ENCODE results near the gene LZTR1. TPM values are rescaled to one million over a fixed set of nuclear protein-coding genes. Genes with fewer than 3 reads are reported as not detected.

Gene LZTR1
- total and polyA plus RNA-seq, 2 of the 8 experiments (the other 6 are each of a cell fraction or from before 2014, with no cell fraction given), result 22.3 to 31.0 TPM

DNA sequence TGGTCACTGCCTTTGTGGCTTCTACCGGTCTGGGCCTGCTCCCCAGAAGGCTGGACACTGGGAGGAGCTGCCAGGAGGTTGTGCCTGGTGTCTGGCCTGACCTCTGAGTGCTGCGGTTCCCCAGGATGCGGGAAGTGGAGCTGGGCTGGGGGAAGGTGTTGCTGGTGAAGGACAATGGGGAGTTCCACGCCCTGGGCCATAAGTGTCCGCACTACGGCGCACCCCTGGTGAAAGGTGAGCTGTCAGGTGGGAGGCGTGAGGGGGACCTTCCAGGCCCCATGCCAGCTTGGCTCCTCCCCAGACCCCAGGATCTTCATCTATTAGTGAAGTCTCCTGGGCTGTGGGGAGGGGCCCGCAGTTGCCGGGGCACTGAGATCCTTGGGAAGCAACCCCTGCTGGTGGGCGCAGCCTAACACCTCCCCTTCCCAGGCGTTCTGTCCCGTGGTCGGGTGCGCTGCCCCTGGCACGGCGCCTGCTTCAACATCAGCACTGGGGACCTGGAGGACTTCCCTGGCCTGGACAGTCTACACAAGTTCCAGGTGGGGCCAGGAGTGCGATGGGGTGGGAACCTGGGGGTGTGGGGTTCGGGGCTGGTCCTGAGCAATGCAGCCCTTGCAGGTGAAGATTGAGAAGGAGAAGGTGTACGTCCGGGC, 8.3 kb upstream of the LZTR1 start (continued):
- TF ChIP-seq USF2 (IDR thresholded peaks at IDR 0.05; ENCODE audit: low read length) (no peak), SP1 (IDR thresholded peaks at IDR 0.05; ENCODE audit: low read depth, low read length) (no peak), GTF2F1 (IDR thresholded peaks at IDR 0.05; ENCODE audit: borderline replicate concordance, low read depth, low read length) (no peak), SP2 (IDR thresholded peaks at IDR 0.05; ENCODE audit: low read length) (no peak), SIX5 (IDR thresholded peaks at IDR 0.05; ENCODE audit: low read depth, low read length) (no peak), SRF (IDR thresholded peaks at IDR 0.05; ENCODE audit: low read depth, low read length) (no peak), NANOG (IDR thresholded peaks at IDR 0.05; ENCODE audit: insufficient read depth, low read depth, low read length, poor library complexity, severe bottlenecking) (no peak)
